Keratinocyte (primary cell): ENCODE measurements around the gene CNTF. TPM values are rescaled to one million over a fixed set of nuclear protein-coding genes. Genes with fewer than 3 reads are reported as not detected.

ENCODE experiments used
- DNase-seq: peaks from one replicate; pipeline ENCODE4 v3.0.0-alpha.2; 2011; ENCODE audit warnings: low read depth, missing footprints, low spot score
- FAIRE-seq: peaks from 2 replicates; lab custom pipeline; 2011; peaks lifted over from hg19 to GRCh38; lab: Jason Lieb, UNC
- H2AFZ ChIP-seq: 2 replicates; pipeline ENCODE4 v1.6.0; 2012; ENCODE audit warnings: low read length, control low read depth, inconsistent platforms; ENCODE audit not compliant: control insufficient read depth
- H3K27ac ChIP-seq: 2 replicates; pipeline ENCODE4 v1.5.1; 2011; ENCODE audit warnings: low read length; ENCODE audit not compliant: control insufficient read depth, insufficient read depth
- H3K27me3 ChIP-seq: 3 replicates; pipeline ENCODE4 v1.6.0; 2011; ENCODE audit warnings: low read length; ENCODE audit not compliant: control insufficient read depth, insufficient read depth; ENCODE audit errors: extremely low read depth
- H3K36me3 ChIP-seq, 2 experiments: 2 replicates in 1 of 2; 3 replicates in 1 of 2; pipeline ENCODE4 v1.5.1; 2011; ENCODE audit warnings: low read length in 2 of 2, mild to moderate bottlenecking in 1 of 2; ENCODE audit not compliant: control insufficient read depth in 2 of 2, insufficient read depth in 2 of 2; ENCODE audit errors: extremely low read depth in 1 of 2
- H3K4me1 ChIP-seq: 3 replicates; pipeline ENCODE4 v1.5.1; 2011; ENCODE audit warnings: low read length; ENCODE audit not compliant: control insufficient read depth, insufficient read depth; ENCODE audit errors: extremely low read depth
- H3K4me2 ChIP-seq: 3 replicates; pipeline ENCODE4 v1.6.0; 2011; ENCODE audit warnings: low read depth, low read length; ENCODE audit not compliant: control insufficient read depth, insufficient read depth; ENCODE audit errors: extremely low read depth
- H3K4me3 ChIP-seq, 3 experiments: fragments of 200-600 bp in 1 of 3; sonication (generic) in 1 of 3; 2 replicates in 2 of 3; 3 replicates in 1 of 3; pipeline ENCODE4 v1.5.1; 2011 to 2016; ENCODE audit warnings: low read length in 3 of 3, mild to moderate bottlenecking in 3 of 3, control low read depth in 2 of 3, inconsistent platforms in 1 of 3, low read depth in 1 of 3, mixed read lengths in 1 of 3, mixed run types in 1 of 3, moderate library complexity in 1 of 3; ENCODE audit not compliant: control insufficient read depth in 2 of 3, insufficient read depth in 2 of 3; ENCODE audit errors: extremely low read depth in 1 of 3
- H3K79me2 ChIP-seq: 2 replicates; pipeline ENCODE4 v1.6.0; 2012; ENCODE audit warnings: low read length; ENCODE audit not compliant: control insufficient read depth, insufficient read depth
- H3K9ac ChIP-seq: 3 replicates; pipeline ENCODE4 v1.6.0; 2011; ENCODE audit warnings: low read length; ENCODE audit not compliant: control insufficient read depth, insufficient read depth; ENCODE audit errors: extremely low read depth
- H3K9me1 ChIP-seq: 3 replicates; pipeline ENCODE4 v1.6.0; 2011; ENCODE audit warnings: low read length; ENCODE audit not compliant: control insufficient read depth, insufficient read depth; ENCODE audit errors: extremely low read depth
- H3K9me3 ChIP-seq: 2 replicates; pipeline ENCODE4 v1.5.1; 2012; ENCODE audit warnings: low read depth, low read length; ENCODE audit not compliant: control insufficient read depth
- H4K20me1 ChIP-seq: 3 replicates; pipeline ENCODE4 v1.6.0; 2011; ENCODE audit warnings: low read length; ENCODE audit not compliant: control insufficient read depth, insufficient read depth; ENCODE audit errors: extremely low read depth
- CTCF ChIP-seq, 3 experiments: IDR thresholded peaks in 1 of 3; conservative IDR thresholded peaks in 1 of 3; optimal IDR thresholded peaks in 1 of 3; 2 replicates in 2 of 3; 3 replicates in 1 of 3; pipeline versions ENCODE3 to v1.5.1; 2011; ENCODE audit warnings: low read length in 3 of 3, mild to moderate bottlenecking in 3 of 3, moderate library complexity in 2 of 3, control low read depth in 1 of 3, inconsistent platforms in 1 of 3; ENCODE audit not compliant: insufficient read depth in 2 of 3; ENCODE audit errors: extremely low read depth in 1 of 3
- EZH2 ChIP-seq: IDR thresholded peaks from one replicate; pipeline ENCODE4 v1.6.1; 2012; ENCODE audit warnings: inconsistent platforms, mild to moderate bottlenecking, low read length, moderate library complexity
- dilution Hi-C: fragments of 300-500 bp; cut with MboI; formaldehyde crosslinking; loops from one replicate; pipeline ENCODE4 v1.7.0; 2020; ENCODE audit warnings: low sequenced_read_pairs; ENCODE audit not compliant: extremely low pct_ligation_motif_present
- polyA plus RNA-seq, 5 experiments: library from polyadenylated mRNA; depleted of rRNA in 3 of 5; stranded (reverse) in 3 of 5; stranded (forward) in 1 of 5; unstranded in 1 of 5; fragments of >200 nt; gene quantifications; 1 replicate in 1 of 5; 2 replicates in 3 of 5; 3 replicates in 1 of 5; pipeline versions ENCODE4 v1.2.1 to v1.2.3, GENCODE V29; 2011 to 2012; ENCODE audit warnings: missing spikeins in 2 of 5, low read depth in 1 of 5, low replicate concordance in 1 of 5

Gene CNTF
- polyA plus RNA-seq, 1 donor (not counting 4 experiments of a cell fraction or from before 2014, with no cell fraction given): 1.9 TPM

DNA sequence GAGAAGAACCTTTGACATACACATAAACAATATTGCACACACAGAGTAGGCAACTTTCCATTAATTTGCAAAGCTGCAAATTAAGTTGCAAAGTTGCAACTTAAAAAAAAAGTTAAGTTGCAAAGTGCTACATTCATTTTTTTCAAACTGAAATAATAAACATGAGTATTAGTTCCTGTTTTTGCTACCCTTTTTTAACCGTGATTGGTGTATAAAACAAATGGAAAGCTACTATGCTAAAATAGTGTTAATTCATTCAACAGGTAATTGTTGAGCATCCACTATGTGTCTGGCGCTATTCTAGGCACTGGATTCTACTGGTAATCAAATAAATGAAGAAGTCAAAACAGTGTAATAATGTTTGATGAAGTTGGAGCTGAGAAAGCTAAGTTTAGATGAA is 35.5 kb upstream of the CNTF start:
- no peaks in the 10 kb centered on the region for H3K27me3 ChIP-seq
- peaks cover 94% of the 10 kb centered on the region for H3K79me2 ChIP-seq
- H3K4me2 ChIP-seq: no peak overlapping the region
- H3K4me1 ChIP-seq: peaks cover 5% of the 10 kb centered on the region
- no peak overlapping the region for H2AFZ ChIP-seq
- H3K27ac ChIP-seq: no peak overlapping the region
- no peak overlapping the region for H3K9ac ChIP-seq
- H3K9me3 ChIP-seq: no peaks in the 10 kb centered on the region
- dilution Hi-C loops: no loop called here
- H3K9me1 ChIP-seq: no peaks in the 10 kb centered on the region
- peaks cover under 1% of the 10 kb centered on the region for H4K20me1 ChIP-seq
- no peak for FAIRE-seq
- no peak for TF ChIP-seq EZH2
- H3K36me3 ChIP-seq: peaks cover 1 to 11% of the 10 kb centered on the region in 2 experiments
- no peak for DNase-seq
- no peak overlapping the region for H3K4me3 ChIP-seq

DNA sequence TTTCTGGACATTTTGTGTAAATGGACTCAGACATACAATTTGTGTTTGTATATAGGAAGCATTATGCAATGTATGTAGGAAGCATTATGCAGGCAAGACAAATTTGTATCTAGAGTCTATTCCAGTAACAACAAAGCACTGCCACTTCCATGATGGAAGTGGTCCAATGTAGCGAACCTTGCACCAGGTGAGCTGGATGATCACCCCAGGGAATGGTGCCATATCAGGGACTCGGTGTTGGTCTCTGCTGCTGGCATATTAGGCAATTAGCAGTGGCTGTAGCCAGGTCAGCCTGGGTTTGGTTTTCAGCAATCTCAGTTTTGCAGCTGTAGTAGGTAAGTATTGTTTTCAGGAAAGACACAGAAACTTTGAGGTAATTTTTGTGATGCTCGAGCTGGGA is 30.8 kb upstream of the CNTF start:
- peaks cover 2% of the 10 kb centered on the region for H4K20me1 ChIP-seq

More for the DNA sequence above, 30.8 kb upstream of the CNTF start:
- dilution Hi-C loops: no loop called here
- Histone ChIP-seq H3K4me3 (no peak overlapping the region), H3K4me2 (no peak overlapping the region), H3K36me3 (peaks cover 1 to 4% of the 10 kb centered on the region in 2 experiments), H3K9me3 (no peaks in the 10 kb centered on the region), H3K27ac (no peak overlapping the region), H3K9ac (no peak overlapping the region), H3K4me1 (no peaks in the 10 kb centered on the region), H2AFZ (no peak overlapping the region), H3K9me1 (peaks cover 2% of the 10 kb centered on the region), H3K79me2 (peaks cover 95% of the 10 kb centered on the region), H3K27me3 (no peaks in the 10 kb centered on the region)
- TF ChIP-seq EZH2 (no peak), CTCF (optimal IDR thresholded peaks at IDR 0.05 in 1 of 3, IDR thresholded peaks at IDR 0.05 in 1 of 3, conservative IDR thresholded peaks at IDR 0.05 in 1 of 3; ENCODE audit: extremely low read depth in 1 of 3, insufficient read depth in 2 of 3, low read length in 3 of 3) (no peak)
- FAIRE-seq (no peak), DNase-seq (no peak)
